Urothelium cell line (cell line): ENCODE results near the gene TSHZ3.

Experiments used
- DNase-seq: peaks from one replicate; pipeline ENCODE4 v3.0.0; 2011; ENCODE audit warnings: low spot score, mixed read lengths
- FAIRE-seq: peaks from 2 replicates; lab custom pipeline; 2011; peaks lifted over from hg19 to GRCh38; lab: Jason Lieb, UNC

Gene TSHZ3

DNA sequence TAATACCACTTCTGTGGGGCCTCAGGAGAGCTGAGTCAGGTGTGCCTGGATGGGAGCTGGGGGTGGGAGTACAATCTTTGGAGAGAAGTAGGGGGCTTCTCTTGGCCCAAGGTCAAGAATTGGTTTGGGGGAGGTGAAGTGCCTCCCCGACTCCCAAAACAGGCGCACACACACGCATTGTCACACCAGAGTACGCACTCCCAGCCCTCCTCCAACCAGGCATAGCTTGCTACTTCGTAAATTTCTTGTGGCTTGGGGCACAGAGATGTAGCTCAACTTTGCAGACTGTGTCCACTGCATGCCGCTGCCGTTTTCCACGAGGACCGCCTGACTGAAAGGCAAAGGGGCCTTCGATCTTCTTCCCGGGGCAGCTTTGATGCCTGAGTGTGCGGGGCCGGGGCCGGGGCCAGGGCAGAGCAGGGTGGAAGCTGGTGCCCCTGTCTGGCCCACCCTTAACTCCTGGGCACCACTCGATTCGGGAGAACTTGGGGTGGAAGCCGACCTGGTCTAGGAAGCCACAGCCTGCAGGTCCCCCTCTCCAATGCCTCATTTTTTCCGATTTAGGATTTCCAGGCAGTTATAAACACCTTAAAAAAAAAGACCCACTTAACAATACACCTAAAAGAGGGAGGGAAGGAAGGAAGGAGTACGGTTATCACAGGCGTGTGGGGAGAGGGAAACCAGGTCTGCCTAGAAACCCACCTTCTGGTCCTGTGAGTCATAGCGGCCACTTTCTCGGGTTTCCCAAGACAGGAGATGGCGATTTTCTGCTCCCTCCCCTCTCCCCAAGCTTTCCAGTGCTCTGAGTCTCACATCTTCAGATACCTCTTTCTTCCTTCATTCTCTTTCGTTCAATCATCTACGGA, 5.8 kb upstream of the TSHZ3 start:
- FAIRE-seq (no peak), DNase-seq (no peak)

DNA sequence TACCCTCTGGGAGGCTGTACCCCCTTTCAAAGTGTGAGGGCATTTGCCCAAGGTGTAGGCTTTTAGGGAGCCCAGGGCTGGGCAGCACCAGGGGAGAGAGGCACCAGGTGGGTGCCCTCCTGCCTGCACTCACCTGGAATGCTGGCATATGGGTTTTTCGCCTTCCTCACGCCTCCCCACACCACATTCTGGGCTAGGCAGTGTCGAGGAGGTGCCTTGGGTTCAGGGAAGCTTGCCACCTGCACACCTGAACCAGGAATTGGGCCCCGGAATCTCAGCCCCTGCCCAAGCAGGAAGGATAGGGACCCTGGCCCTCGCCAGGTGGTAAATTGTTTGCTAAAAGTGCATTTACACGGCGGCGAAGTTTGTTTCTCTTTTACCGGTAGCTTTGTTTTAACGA, 5.1 kb upstream of the TSHZ3 start:
- DNase-seq (no peak), FAIRE-seq (no peak)

DNA sequence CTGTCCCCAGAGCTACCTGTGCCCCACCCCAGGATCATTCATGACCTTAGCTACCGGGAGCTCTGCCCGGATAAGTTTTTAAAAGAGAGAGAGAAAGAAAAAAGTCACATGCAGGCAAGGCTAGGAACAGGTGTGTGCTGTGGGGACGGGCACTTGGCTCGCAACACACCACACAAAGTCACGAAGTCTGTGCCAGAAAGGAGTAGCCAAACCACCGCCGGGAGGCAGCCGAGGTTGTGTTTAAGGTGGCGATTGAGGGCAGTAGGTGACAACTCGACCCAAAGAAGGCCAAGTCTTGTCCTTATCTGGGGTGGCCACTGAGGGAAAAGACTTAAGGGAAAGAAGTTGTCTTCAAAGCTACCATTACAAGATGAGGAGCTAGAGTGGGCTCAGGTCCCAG, 4.6 kb upstream of the TSHZ3 start:
- DNase-seq: no peak
- no peak for FAIRE-seq

- DNase-seq: no peak
- FAIRE-seq: no peak
These were observed 3.8 kb upstream of the TSHZ3 start for GRCh38 chr19:31352782-31353651.

GRCh38 chr19:31352296-31352781, 3.1 kb upstream of the TSHZ3 start:
- FAIRE-seq (no peak), DNase-seq (no peak)

- FAIRE-seq (peak; percentile 58), DNase-seq (no peak)
These were observed 2.6 kb upstream of the TSHZ3 start for GRCh38 chr19:31351855-31352195.

- peak; percentile 63 for DNase-seq
- no peak for FAIRE-seq
These were observed 2.0 kb upstream of the TSHZ3 start for GRCh38 chr19:31351056-31351854.

DNA sequence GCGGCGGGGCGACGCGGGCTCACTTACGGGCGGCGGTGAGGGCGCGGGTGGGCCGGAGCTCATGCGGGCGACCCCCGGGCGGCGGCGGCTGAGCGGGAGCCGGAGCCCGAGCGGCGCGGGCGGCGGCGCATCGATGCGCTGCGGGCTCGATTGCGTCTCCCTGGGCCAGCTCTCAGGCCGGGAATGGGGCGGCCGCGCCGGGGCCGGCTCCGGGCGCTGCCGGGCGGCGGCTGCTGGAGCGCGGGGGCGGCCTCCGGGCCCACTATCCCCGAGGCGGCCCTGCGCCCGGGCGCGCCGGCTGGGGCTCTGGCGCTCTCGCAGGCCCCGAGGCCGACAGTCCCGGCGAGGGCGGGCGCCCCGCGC, 1.4 kb upstream of the TSHZ3 start:
- FAIRE-seq: no peak
- DNase-seq: peak; percentile 68

DNA sequence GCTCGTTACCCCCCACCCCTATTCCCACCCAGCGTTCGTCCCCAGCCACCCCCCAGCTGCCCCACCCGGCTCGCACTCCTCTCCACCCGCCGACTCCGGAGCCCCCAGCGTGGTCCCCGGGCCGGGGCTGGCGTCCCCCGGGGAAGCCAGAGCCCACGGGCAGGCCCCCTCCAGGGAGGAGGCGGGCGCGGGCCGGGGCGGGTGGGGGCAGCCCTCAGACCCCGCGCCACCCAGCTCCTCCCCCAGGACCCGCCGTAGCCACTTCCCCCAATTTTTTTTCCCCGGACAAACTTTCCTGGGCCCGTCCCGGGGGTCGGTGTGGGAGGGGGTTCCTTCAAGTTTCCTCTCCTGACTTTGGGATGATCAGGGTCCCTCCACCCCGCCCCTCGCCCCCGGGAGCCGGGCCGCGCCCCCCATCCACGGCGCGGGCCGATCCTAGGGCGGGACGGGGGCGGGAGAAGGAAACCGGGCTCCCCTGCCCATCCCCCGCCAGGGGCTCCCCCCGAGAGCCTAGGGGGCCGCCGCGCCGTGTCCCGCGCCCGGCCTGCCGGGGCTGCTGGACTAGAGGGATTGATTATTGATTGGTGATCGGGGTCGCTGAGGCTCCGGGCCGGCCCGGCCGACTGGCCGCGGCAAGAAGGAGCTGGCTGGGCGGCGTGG, 927 bp upstream of the TSHZ3 start:
- no peak for FAIRE-seq
- peak; percentile 73 for DNase-seq

DNA sequence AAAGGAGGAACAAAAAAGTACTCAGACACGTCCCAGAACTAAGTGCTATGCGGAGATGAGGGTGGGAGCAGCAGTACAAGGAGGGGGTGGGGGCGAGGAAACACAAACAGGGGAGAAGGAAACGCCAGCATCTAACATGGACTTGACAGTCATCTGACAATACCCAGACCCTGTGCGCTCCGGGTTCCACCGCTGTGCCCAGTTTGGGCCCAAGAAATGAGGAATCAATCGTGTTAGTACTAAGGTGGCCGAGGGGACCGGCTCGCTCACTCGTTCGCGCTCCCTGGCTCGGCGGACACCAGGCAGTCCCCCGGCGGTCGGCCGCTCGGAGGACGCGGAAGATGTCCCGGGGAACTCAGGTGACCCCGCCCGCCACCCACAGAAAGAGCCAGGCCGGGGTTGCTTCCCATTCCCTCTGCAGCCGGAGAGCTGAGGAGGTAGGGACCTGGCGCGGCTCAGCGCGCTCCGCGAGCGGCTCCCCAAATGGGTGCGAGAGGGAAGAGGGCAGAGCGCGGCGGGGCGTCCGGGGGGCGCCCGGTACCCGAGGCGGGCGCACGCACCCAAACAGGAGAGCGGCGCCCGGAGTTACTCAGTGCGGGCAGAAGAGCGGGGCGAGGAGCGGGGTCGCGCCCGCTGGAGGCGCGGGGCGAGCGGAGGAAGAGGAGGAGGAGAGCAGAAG, 616 bp downstream of the TSHZ3 start:
- FAIRE-seq (no peak), DNase-seq (peak; percentile 16)

GRCh38 chr19:31347828-31348392, 1.3 kb downstream of the TSHZ3 start:
- FAIRE-seq: peak; percentile 61
- DNase-seq: no peak

DNA sequence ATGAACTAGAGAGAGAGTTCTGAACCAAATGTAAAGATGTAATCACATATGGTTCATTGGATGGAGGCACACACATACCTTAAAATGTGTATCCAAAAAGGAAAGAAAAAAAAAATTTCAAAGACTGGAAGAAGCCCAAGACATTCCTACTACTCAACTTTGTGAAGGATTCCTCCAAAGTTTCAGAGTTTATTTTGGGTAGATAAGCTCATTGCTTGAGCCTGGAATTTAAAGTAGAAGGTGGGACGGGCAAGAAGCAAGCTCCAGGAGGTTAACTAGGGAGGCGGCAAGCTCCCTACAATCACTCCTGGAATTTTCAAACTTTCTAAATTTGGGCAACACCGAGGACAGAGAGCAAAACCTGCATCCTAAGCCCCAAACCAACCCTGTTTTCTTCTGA, 1.9 kb downstream of the TSHZ3 start:
- no peak for FAIRE-seq
- no peak for DNase-seq

DNA sequence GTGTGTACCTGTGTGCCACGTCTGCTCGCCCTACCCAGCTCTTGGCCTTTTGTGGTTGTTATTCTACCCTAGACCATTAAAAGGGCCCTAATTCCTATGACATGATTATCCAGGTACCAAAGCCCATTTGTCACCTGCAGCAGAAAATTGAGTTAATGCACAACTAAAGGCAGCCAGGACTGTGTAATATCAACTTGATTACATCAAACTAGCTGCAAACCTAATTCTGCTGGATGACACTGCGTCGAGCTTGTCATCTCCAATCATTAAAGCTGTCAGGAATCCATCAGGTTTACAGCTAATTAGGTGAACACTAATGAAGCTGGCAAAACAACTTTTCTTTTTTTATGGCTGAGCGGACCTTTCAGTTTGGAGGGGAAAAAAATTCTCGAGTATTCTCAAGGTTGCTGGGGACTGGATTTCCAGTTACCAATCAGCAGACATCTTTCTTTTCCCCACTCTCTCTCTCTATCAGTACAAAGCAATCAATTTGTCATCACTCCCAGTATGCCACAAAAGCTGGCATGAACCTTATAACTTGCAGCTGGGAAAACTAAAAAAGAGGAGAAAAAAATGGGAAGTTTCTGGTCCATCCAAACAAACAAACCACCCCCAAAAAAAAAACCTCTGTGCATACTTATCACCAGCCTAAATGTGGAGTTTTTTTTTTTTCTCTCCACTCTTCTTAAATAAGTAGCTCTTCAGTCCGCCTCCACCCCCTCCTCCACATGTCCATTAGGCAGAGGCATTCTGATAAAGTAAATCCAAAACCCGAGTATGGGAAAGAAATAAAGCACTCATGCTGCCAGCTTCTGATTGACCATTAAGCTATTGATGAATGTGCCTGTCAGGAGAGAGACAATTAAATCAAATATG, 2.8 kb downstream of the TSHZ3 start:
- no peak for FAIRE-seq
- no peak for DNase-seq

DNA sequence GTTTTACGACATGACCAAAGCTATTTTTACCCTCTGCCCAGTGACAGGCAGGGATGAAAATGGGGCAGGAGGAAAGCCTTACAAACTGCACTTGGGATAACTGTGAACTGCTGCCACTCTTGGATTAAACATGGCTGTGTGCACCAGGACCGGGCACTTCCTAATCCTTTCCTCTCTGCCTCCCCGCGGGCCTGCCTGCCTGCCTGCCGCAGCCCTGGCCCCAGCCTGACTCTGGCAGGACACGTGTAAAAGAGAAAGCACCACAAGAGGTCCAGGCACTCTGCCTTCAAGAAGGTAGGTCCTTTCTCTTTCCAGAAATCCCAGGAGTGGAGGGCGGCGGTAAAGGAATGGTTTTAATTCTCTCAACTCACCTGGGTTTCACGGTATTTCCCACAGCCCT, 4.8 kb downstream of the TSHZ3 start:
- no peak for DNase-seq
- FAIRE-seq: no peak

DNA sequence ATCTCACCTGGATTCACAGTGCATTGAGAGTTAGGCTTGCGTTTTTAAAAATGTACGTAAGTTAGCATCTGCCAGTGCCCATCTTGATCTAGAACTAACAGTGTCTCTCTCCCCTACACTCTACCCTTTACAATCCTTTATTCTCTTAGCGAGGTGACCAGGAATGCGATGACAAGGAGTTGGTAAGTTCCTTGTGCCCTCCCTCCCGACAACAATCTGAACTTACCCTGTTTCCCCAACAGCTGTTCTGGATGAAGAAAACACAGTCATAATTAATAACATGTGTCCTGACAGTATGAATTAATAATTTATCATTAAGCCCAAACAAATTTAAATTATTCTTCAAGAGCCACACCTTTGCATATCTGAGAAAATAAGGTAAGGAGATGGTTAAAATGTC, 6.3 kb downstream of the TSHZ3 start:
- DNase-seq (no peak), FAIRE-seq (no peak)

DNA sequence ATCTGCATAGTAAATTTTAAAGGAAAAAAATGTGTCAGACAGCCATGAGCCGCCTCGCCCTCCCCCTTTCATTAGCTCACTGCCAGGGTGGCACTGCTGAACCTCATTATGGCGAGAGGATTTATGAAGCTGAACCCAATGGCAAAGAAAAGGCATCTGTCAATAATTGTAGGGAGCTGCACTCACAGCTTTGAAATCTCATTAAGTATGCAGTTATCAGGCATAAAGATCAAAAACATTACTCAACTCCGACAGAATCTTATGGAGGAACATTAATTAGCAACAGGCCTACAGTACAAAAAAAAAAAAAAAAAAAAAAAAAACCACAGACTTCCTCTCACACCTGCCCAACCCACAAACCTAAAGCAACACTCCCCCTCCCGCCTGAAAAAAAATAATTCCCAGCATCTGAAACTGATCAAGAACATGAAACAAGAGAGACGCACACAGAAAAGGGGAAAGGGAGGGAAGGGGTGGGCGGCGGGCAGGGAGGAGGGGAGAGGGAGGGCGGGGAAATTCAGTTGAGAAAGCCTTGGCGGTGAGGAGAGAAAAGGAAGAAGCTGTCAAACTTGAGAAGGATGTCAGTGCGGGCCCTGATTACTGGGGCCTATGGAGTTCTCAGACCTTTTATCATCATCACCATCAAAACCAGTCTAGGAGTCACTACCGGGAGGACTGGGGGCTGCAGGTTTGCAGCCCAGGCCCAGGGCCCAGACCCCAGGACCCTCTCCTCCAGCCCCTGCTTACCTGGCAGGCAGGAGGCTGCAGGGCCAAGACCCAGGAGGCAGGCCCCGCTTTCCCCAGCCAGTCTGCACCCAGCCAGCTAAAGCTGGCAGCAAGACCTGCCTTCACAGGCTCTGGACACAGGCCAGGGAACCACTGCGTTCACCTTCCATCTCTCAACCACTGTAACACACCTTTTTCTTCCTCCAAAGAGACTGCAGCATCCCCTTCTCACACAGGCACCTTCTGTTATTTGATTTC, 8.9 kb downstream of the TSHZ3 start:
- DNase-seq: no peak
- FAIRE-seq: no peak

DNA sequence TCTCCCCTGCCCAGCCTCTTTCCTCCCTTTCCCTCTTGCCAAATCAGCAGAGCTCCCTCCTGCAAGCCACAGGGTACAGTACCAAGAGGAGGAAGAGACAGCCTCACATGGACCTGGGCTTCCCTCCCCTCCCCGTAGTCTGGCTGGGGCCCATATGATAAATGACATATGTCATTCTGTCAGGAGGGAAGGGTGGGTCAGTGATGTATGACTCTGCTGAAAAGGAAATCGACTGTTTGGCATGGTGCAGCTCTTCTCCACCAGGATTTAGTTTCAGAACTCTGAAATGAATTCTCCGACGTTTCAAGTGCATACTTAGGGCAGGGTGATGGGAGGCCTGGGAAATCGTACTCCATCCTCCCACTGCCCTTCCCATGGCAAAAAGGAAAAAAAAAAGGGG, 9.8 kb downstream of the TSHZ3 start:
- FAIRE-seq (no peak), DNase-seq (no peak)
